GM19455 (cell line): ENCODE results near the gene HIF3A.

Source experiments
- ATAC-seq: cut with Tn5 transposase; IDR thresholded peaks from one replicate; pipeline ENCODE4 v1.9.1; 2021; ENCODE audit not compliant: unreplicated experiment

The HIF3A gene

DNA sequence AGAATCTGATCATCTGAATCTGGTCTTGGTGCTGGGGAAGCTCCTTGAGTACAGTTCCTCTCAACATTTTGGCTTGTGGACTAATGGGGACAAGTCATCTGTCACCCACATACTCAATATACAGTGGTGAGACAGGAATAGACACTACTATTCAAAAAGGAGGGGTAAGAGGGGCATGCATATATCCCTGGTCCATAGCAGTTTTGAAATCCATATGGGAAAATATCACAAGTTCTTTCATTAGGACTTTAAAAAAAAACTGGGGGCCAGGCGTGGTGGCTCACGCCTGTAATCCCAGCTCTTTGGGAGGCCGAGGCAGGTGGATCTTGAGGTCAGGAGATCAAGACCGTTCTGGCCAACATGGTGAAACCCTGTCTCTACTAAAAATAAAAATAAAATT lies 29.8 kb downstream of the HIF3A start:
- no peak for ATAC-seq

DNA sequence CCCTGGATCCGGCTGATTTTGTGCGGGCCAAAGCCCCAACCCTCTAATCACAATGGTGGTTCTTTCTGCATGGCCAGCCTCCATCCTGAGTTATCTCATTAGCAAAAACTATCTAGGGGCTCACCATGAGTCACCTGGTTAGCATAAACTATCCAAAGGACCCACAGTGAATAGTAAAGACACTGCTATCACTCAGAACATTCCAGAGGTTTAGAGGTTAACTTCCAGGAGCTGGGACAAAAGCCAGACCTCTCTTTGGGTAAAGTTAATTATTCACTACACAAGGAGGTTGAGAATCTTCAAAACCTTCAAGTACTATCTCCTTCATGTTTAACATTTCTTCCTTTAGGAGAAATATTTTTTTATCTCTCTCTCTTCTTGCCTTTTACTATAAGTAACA lies 31.2 kb downstream of the HIF3A start:
- ATAC-seq: no peak

DNA sequence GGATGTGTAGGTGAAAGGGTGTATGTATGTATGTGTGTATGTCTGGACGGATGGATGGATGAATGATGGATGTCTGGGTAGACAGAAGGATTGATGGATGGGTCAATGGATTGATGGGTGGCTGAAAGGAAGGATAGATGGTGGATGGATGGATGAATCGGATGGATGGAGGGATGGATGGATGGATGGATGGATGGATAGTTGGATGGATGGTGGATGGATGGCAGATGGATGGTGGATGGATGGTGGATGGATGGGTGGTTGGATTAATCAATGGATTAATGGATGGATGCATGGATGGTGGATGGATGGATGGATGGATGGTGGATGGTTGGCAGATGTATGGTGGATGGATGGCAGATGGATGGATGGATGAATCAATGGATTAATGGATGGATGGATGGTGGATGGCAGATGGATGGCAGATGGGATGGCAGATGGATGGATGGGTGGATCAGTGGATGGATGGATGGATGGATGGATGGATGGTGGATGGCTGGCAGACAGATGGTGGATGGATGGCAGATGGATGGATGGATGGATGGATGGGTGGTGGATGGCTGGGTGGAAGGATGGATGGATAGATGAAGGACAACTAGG lies 33.6 kb downstream of the HIF3A start:
- ATAC-seq: no peak

DNA sequence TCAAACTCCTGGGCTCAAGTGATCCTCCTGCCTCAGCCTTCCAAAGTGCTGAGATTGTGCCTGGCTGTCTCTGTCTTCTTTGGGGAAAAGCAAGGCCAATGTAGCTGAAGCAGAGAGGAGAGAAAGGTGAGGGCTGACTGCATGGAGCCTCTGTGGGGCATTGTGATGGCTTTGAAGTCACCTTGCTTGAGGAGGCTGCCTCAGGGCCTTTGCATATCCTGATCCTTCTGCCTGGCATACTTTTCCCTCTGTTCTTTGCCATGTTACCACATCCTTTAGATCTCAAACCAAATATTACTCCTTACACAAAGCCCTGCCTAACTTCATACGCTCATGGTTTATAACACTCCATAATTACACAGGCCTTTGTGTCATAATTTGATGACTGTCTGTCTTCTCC lies 40.6 kb downstream of the HIF3A start:
- ATAC-seq: no peak

DNA sequence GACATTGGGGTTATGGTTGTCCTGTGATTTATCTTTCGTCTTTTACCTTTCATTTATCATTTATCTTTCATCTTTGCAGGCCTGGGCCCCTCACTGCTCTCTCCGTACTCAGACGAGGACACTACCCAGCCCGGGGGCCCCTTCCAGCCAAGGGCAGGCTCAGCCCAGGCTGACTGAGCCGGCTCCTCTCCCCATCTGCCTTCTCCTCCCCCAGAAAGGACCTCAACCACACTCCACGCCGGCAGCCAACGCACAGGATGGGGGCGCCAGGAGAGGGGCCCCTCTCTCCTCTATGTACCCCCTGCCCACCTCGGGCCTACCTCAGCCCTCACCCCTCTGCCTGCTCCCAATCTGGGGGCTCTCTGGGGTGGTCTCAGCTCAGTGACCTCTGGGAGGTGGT lies 42.6 kb downstream of the HIF3A start:
- ATAC-seq: no peak

DNA sequence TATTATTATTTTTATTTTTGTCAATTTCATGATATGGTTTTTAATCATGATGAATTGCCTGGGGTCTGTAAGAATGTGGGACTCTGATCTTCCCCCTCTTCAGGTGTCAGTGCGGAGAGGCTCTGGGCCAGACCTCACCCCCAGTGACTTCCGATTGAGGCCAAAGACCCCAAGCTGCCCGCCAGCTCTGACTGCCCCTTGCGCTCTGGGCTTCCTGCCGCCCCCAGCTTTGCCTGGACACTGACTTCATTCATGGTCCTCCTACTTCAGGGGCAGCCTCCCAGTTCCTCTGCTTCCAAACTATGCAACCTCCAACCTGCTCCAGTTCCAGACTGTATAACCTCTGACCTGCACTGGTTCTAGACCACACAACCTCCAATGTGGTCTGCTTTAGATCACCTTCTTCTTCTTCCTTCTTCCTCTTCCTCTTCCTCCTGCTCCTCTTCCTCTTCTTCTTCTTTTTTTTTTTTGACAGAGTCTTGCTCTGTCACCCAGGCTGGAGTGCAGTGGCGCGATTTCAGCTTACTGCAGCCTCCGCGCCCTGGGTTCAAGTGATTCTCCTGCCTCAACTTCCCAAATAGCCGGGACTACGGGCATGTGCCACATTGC lies 43.3 kb downstream of the HIF3A start:
- ATAC-seq: no peak

DNA sequence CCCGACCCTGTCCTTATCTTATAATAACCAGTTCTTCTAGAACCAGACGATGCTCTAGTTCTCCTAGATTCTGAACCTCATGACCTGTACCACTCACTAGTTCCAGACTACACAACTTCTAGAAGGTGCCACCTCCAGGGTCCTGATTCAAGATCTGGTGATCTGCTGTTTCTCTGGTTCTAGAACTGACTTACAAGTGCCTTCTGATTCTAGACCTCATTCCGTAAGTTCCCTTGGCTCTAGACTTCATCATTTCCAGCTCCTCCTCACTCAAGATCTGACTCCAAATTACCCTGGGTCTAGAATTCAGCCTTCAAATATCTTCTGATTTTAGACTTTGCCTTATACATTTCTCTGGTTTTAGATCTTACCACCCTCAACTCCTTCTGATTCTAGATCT lies 45.1 kb downstream of the HIF3A start:
- no peak for ATAC-seq

DNA sequence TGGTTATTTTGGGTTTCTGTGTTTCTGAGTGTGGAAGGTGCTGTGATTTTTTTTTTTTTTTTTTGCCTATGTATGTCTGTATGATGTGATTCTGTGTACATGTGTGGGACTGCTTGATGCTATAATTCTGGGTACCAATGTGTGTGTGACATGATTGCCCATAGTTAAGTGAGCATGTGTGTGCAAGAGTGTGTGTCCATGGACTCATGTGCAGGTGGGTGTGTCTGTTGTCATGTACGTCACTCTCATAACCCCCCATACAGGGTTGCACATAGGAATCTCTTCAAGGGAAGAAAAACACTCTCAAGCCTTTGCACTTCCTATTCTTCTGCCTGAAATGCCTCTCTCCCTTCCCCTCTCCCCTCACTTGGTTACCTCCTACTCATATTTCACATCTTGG lies 47.5 kb downstream of the HIF3A start:
- no peak for ATAC-seq

DNA sequence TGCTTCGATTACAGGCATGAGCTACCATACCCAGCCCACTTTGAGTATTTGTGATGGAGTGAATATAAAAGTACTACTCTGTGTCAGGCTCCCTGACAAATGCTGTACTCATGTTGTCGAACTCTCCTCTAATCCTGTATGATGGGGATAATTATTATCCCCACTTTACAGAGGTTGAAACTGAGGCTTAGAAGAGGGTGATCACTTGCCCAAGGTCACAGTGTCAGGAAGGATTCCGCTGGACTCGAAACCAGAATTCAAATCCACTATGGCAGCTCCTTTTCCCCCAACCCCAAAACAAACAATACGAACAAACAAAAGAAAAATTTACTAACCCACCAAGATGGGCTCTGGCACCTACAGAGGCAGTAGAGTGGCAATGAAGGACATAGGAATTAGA lies 48.3 kb downstream of the HIF3A start:
- no peak for ATAC-seq

DNA sequence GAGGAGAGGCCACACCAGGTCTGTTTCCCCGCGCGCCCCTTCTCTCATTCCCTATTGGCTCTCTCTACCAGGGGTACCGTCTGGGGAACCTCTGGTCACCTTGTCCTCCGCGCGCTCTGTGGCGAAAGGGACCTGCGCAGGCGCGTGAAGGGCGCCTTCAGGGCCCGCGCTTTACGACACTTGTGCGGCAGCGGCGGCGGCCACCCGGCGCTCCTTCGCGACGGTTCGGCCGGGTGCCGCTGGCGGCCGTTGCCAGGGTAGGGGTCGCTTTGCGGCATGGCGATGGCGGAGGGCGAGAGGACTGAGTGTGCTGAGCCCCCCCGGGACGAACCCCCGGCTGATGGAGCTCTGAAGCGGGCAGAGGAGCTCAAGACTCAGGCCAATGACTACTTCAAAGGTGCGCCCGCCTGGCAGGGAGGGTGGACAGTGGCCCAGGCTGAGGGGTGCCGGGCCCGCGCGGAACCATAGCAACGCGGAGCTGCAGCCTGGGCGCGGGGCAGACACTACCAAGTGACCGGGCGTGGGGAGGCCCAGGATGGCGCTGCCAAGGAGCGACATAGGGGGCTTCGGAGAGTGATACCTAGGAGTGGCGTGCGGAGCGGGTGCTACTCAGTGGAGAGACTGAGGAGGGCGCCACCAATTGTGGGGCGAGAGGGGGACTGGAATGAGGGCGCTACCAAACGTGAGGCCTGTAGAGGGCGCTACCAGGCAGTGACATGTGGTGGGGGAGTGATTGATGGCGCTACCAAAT lies 50.2 kb downstream of the HIF3A start, which contains the start of gene PPP5C:
Gene PPP5C, plus strand, starts transcription at position 267 of the 751 bp plus-strand sequence. Its CDS starts 10 bp downstream, at position 277.
- peak; percentile 54 for ATAC-seq

DNA sequence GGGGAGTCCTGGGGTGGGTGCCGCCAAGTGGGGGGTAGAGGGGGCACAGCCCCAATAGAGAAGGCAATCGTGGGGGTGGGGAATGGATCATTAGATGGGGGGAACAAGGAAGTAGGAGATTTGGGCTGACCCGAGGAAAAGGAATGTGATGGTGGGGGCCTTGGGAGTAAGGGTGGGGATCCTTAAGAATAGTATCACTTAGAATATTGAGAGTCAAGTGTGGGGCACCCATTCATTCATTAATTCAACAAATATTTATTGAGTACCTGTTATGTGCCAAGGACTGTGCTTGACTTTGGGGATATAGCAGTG lies 50.7 kb downstream of the HIF3A start:
- ATAC-seq: no peak

DNA sequence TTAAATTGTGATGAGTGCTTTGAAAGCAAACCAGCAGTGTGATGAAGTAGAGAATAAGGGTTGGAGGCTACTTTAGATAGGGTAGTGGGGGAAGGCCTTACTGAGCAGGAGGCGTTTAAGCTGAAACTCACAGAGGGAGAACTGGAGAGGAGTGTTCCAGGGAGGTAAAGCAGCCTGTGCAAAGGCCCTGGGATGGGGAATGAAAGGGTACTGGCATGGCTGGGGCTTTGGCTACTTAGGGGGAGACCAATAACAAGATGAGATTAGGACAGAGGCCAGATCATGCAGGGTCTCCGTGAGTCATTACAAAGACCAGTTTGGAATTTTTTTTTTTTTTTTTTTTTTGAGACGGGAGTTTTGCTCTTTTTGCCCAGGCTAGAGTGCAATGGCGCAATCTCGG lies 51.1 kb downstream of the HIF3A start:
- no peak for ATAC-seq

DNA sequence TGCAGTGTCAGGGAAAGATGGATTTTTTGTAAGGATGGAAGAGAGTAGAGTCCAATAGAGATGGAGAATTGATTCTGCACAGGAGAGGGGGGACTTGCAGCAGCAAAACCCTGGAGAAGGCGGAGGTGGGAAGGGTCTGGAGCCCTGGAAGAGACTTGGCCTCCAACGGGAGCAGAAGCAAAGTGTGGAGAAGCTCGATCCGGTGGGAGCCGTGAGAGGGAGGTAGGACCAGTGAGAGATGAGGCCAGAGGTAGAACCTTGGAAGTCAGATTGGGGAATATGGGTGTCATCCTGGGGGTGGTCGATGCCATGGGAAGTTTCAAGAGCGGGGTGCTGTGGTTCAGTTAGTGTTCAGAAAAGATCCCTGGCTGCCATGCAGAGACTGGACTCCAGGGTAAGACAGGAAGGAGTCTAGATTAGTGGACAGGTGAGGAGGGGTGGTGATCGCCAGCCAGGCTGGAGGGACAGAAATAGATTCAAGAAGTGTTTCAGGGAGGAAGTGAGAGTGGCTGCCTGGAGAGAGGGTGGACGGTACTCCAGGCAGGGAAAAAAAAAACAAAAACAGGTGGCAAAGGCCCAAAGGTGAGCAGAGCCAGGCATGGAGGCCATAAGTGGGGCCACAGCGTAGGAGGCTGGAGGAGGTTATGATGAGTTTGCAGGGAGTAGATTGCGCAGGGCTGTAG lies 52.6 kb downstream of the HIF3A start:
- no peak for ATAC-seq

DNA sequence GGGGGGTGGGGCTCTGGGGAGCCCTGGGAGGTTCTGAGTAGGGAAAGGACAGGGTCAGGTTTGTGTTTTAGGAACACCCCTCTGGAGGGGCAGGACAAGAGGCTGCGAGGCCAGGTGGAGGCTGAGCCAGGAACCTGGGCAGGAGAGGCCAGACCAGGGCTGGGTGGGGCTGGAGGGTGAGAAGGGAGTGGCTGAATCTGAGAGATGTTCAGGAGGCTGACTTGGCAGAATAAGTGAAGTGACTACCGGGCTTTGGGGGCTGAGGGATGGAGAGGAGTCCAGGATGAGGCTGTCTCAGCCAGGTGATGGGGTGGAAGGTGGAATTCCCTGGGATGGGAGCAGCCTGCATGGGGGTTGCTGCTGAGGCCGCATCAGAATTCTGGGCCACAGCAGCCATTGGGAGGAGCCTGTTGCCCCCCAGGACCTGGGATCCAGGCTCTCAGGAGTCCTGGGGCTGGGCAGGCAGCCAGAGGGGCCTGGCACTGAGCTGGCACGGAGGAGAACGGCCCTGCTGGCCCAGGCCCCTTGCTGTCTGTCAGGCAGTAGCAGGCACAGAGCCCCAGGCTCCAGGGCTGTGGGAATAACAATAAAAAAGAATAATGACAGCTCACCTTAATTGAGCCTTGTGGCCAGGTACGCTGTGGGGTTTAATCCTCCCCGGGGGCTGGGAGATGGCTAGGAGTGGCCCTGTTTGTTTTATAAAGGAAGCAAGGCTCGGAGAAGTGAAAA lies 53.4 kb downstream of the HIF3A start:
- no peak for ATAC-seq

DNA sequence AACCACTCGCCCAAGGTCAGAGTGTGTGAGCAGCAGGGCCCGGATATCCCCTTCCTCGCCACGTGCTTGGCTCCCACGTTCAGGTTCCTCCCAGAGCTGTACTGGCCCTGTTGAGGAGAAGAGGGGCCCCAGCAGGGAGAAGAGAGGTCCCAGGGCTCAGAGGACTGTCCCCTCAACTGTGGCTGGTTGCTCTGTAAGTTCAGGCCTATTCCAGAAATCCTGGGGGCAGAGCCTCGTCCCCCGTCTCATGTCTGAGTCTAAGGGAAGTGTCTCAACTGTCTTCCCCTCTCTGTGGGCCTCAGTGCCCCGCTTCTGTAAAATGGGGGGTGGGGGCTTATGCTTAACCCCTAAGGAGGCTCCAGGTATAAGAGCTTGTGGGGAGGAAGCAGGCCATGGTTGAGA lies 53.9 kb downstream of the HIF3A start:
- no peak for ATAC-seq

DNA sequence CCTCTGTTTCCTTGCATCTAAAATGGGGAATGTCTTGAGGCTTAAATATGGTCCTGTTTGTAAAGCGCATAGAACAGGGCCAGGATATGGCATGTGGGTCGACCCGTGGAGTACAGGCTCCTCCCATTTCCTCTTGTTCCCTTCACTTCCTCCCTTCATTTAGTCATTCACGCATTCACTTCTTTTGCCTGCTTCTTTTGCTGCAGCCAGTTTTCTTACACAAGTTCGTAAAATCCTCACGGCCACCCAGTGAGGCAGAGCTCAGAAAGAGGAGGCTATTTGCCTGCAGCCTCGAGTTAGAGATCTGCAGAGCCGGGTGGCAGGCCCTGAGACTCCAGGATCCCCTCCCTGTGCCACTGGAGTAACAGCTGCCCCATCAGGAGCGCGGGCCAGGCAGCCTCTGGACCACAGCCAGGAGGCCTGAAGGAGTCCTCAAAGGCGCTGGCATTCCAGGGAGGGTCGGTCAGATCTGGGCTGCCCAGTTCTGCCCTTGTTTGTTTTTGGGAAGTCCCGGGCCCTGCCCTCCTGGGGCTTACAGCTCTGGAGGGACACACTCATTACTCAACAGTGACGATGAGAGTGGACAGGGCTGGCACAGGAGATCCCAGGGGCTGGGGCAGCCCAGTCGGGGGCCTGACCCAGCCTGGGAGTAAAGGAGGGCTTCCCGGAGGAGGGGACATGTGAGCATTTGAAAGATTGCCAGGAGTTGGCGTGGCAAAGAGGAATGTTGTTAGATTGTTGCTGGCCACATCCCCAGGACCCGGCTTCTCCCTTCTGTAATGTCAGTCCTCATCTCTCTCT lies 54.6 kb downstream of the HIF3A start:
- ATAC-seq: no peak

DNA sequence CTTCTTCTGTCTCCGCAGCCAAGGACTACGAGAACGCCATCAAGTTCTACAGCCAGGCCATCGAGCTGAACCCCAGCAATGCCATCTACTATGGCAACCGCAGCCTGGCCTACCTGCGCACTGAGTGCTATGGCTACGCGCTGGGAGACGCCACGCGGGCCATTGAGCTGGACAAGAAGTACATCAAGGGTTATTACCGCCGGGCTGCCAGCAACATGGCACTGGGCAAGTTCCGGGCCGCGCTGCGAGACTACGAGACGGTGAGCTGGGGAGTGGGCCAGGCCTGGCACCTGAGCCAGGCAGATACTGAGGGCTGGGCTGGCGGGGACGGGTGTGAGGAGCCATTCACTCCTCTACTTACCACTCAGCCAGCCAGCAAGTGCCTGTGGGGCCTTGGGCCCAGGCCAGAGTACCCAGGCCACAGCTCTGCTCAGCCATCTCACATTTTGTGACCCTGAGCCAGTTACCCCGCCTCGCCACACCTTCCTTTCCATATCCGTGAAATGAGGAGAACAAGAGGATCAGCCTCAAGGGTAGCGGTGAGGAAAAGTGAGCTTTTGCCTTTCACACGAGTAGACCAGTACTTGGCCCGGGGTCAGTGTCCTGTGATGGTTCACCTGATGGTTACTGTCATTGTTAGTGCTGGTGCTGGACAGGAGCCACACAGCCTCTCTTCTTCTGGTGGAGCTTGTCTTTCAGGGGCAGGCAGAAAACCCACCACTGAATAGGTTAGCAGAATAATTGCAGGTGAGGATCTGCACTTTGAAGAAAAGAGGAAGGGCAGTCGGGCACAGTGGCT lies 57.1 kb downstream of the HIF3A start:
- no peak for ATAC-seq

DNA sequence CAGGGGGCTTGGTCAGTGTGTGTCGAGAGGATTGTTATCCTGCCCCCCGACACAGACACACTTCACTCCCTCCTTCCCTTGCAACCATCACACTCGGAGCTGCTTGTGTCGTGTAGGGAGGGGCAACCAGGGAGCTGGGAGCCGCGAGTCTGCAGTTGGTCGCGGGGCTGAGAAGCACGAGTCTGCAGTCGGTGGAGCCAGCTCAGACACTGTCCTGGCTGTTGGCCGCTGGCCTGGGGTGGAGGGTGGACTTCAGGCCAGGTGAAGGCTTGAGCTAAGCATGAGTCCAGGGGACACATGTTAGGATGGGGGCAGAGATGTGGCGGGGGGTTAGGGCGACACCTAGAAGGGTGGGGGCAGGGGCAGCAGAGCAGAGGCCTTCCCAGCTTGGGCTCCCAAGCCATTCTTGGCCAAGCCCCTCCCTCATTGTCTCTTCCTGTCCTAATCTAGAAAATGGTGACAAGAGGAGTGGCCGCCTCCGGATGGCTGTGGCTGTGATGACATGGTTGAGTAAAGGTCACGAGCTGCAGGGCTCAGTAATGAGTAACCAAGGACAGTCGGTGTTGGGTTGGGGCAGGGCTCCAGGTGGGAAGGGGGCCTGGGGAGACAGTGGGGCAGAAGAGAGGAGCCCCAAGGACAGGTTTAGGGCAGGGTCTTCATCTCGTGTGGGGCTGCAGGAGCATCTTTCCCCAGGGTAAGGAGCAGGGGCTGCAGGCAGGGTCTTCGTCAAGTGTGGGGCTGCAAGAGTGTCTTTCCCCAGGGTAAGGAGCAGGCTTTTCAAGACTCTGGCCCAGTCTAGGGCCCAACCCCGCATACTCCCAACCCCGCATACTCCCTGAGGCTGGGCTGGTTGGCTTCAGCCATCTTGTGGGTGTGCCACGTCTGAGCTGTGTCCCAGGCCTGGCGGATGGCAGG lies 58.6 kb downstream of the HIF3A start:
- no peak for ATAC-seq
